Calu3 (cell line): ENCODE results near the gene CACNA1C. TPM values are rescaled to one million over a fixed set of nuclear protein-coding genes. Genes with fewer than 3 reads are reported as not detected.

Experiments
- BruUV-seq: library from RNA; stranded (reverse); fragments of 400-500 nt; replicated peaks from 2 replicates; lab custom pipeline; 2021; lab: Mats Ljungman, UMichigan
- CTCF ChIA-PET: fragments of 300-600 bp; sonication (Branson Sonifier 250); formaldehyde crosslinking; loops from one replicate; lab custom pipeline; 2022; ENCODE audit warnings: antibody characterized with exemption; lab: Charles Lee
- DNase-seq: peaks from one replicate; pipeline ENCODE4 v3.0.0; 2022
- H3K27ac Mint-ChIP-seq: one replicate; pipeline ENCODE4 v1.8.0; 2022; ENCODE audit warnings: mixed read lengths; ENCODE audit not compliant: unreplicated experiment
- H3K27me3 Mint-ChIP-seq: one replicate; pipeline ENCODE4 v1.8.0; 2022; ENCODE audit warnings: mixed read lengths; ENCODE audit not compliant: unreplicated experiment
- H3K36me3 Mint-ChIP-seq: one replicate; pipeline ENCODE4 v1.8.0; 2022; ENCODE audit warnings: mild to moderate bottlenecking, moderate library complexity, mixed read lengths; ENCODE audit not compliant: insufficient read depth, unreplicated experiment
- H3K4me1 Mint-ChIP-seq: one replicate; pipeline ENCODE4 v1.8.0; 2022; ENCODE audit warnings: mild to moderate bottlenecking, low read depth, mixed read lengths; ENCODE audit not compliant: unreplicated experiment
- H3K4me3 Mint-ChIP-seq: one replicate; pipeline ENCODE4 v1.8.0; 2022; ENCODE audit warnings: mild to moderate bottlenecking, low read depth, moderate library complexity, mixed read lengths; ENCODE audit not compliant: unreplicated experiment
- H3K9me3 Mint-ChIP-seq: one replicate; pipeline ENCODE4 v1.8.0; 2022; ENCODE audit warnings: low read depth, mixed read lengths; ENCODE audit not compliant: unreplicated experiment
- CTCF ChIP-seq: fragments of 200-600 bp; IDR thresholded peaks from one replicate; pipeline ENCODE4 v1.8.0; 2022; ENCODE audit warnings: antibody characterized with exemption; ENCODE audit not compliant: unreplicated experiment
- intact Hi-C: fragments of 100-400 bp; cut with micrococcal nuclease; formaldehyde crosslinking; loops from one replicate; pipeline ENCODE4 v1.10.0; 2022; ENCODE audit not compliant: unreplicated experiment
- total RNA-seq: library from RNA; stranded (reverse); gene quantifications from 2 replicates; pipeline ENCODE4 v1.2.3, GENCODE V29; 2022

CACNA1C gene
- total RNA-seq, 1 experiment from 2014 or later = not detected

- no TSS peak for BruUV-seq
- no peak for DNase-seq
- Mint-ChIP-seq H3K27ac (no peak overlapping the region), H3K27me3 (peaks cover 96% of the 10 kb centered on the region), H3K9me3 (no peaks in the 10 kb centered on the region), H3K36me3 (no peaks in the 10 kb centered on the region), H3K4me1 (no peaks in the 10 kb centered on the region), H3K4me3 (no peak overlapping the region)
- CTCF ChIA-PET = no interaction called here
- intact Hi-C loops = no loop called here
- no peak for TF ChIP-seq CTCF
Observed at GRCh38 chr12:2467447-2468195, 414.8 kb downstream of the CACNA1C start.

- no peak for DNase-seq
- no peak overlapping the region for H3K27ac Mint-ChIP-seq
- no peak overlapping the region for H3K4me3 Mint-ChIP-seq
- intact Hi-C loops = no loop called here
- no peaks in the 10 kb centered on the region for H3K4me1 Mint-ChIP-seq
- H3K9me3 Mint-ChIP-seq = no peaks in the 10 kb centered on the region
- CTCF ChIA-PET = interaction anchor here (1.2 kb wide), 1 partner anchor 10 kb away, joined by 3 read pairs; no protein-coding TSS in a partner anchor
- no peak for TF ChIP-seq CTCF
- H3K27me3 Mint-ChIP-seq = peaks cover 29% of the 10 kb centered on the region
- BruUV-seq = no TSS peak
- H3K36me3 Mint-ChIP-seq = no peaks in the 10 kb centered on the region
Observed at GRCh38 chr12:2475984-2476383, 423.2 kb downstream of the CACNA1C start.

- H3K27ac Mint-ChIP-seq = no peak overlapping the region
- no peaks in the 10 kb centered on the region for H3K9me3 Mint-ChIP-seq
- no peak overlapping the region for H3K4me3 Mint-ChIP-seq
- no peaks in the 10 kb centered on the region for H3K4me1 Mint-ChIP-seq
- CTCF ChIA-PET = interaction anchor here (1.2 kb wide), 1 partner anchor 9 kb away, joined by 3 read pairs; no protein-coding TSS in a partner anchor
- intact Hi-C loops = no loop called here
- H3K27me3 Mint-ChIP-seq = peaks cover 16% of the 10 kb centered on the region
- no peaks in the 10 kb centered on the region for H3K36me3 Mint-ChIP-seq
- TF ChIP-seq CTCF = no peak
- DNase-seq = no peak
- BruUV-seq = no TSS peak
Observed at GRCh38 chr12:2477009-2477766, 424.4 kb downstream of the CACNA1C start.

- no TSS peak for BruUV-seq
- no peak for TF ChIP-seq CTCF
- CTCF ChIA-PET = interaction anchor here (0.7 kb wide), 1 partner anchor 85 kb away, joined by 3 read pairs; no protein-coding TSS in a partner anchor
- Mint-ChIP-seq H3K4me3 (no peak overlapping the region), H3K27me3 (no peaks in the 10 kb centered on the region), H3K9me3 (no peaks in the 10 kb centered on the region), H3K4me1 (no peaks in the 10 kb centered on the region), H3K27ac (no peak overlapping the region), H3K36me3 (no peaks in the 10 kb centered on the region)
- no peak for DNase-seq
- intact Hi-C loops = no loop called here
Observed at GRCh38 chr12:2479851-2480535, 427.2 kb downstream of the CACNA1C start.
